Fibroblast of pulmonary artery (primary cell): ENCODE measurements around the gene NET1.

Experiments used
- DNase-seq: peaks from one replicate; pipeline ENCODE4 v3.0.0-alpha.2; 2010; ENCODE audit warnings: low read depth
- H3K4me3 ChIP-seq: replicated peaks from 2 replicates; pipeline ENCODE4 v1.5.1; 2011; ENCODE audit warnings: low read depth, mild to moderate bottlenecking, control low read depth, low read length, moderate library complexity
- TF ChIP-seq, protein P1 (sequence below): IDR thresholded peaks from 2 replicates; pipeline ENCODE4 v1.5.1; 2011; ENCODE audit warnings: mild to moderate bottlenecking, control low read depth, low read length, inconsistent platforms; ENCODE audit errors: missing control alignments

The NET1 gene

DNA sequence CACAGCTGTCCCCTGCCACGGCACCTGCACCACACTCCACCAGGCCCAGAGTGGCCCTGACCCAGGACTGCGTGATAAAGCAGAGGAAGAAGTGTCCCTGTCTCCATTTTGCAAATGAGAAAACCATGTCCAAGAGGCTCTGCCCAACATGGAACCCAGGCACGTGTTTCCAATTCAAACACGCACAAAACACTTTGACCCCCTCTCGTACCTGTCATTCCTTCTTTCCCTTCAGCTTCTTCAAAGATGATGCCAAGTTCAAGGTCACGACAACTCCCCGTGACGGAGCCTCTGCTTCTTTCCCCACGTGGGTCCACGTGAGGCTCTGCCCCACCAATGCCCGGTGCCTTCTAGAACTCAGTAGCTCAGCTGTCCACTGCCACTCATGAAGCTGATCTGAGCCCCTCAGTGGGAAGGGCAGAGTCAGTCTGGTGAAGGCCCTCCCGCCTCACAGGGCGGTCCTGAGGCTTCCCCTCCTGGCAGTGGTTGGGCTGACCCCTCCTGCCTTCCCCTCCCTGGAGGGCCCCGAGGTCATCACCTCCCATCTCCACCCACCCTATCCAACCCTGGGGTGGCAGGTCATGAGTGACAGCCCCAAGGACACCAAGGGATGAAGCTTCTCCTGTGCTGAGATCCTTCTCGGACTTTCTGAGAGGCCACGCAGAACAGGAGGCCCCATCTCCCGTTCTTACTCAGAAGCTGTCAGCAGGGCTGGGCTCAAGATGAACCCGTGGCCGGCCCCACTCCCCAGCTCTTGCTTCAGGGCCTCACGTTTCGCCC lies 68.0 kb downstream of the NET1 start:
- no peak for DNase-seq
- TF ChIP-seq, protein P1, sequence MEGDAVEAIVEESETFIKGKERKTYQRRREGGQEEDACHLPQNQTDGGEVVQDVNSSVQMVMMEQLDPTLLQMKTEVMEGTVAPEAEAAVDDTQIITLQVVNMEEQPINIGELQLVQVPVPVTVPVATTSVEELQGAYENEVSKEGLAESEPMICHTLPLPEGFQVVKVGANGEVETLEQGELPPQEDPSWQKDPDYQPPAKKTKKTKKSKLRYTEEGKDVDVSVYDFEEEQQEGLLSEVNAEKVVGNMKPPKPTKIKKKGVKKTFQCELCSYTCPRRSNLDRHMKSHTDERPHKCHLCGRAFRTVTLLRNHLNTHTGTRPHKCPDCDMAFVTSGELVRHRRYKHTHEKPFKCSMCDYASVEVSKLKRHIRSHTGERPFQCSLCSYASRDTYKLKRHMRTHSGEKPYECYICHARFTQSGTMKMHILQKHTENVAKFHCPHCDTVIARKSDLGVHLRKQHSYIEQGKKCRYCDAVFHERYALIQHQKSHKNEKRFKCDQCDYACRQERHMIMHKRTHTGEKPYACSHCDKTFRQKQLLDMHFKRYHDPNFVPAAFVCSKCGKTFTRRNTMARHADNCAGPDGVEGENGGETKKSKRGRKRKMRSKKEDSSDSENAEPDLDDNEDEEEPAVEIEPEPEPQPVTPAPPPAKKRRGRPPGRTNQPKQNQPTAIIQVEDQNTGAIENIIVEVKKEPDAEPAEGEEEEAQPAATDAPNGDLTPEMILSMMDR, result no peak

GRCh38 chr10:5481121-5481520 lies 68.8 kb downstream of the NET1 start:
- no peak for DNase-seq
- TF ChIP-seq, protein P1, result no peak
- no peak overlapping the region for H3K4me3 ChIP-seq

More for the DNA sequence above, 68.0 kb downstream of the NET1 start:
- H3K4me3 ChIP-seq, result no peak overlapping the region

DNA sequence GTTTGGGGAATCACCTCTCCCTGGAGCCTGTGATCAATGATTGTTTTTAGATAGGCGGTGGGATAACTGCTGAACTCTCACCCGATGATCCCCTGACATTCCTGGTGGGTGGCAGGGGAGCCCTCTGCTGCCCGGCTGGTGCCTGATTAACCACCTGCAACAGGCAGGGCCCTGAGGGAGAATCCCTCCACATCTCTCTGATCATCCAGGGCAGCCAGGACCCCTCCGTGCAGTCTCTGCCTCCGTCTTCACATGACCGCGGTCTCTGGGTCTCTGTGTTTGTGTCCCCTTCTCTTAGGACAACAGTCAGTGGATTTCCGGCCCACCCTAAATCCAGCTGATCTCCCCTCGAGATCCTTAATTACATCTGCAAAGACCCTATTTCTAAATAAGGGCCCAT lies 69.7 kb downstream of the NET1 start:
- TF ChIP-seq, protein P1, result no peak
- no peak for DNase-seq

GRCh38 chr10:5484205-5484604 lies 71.8 kb downstream of the NET1 start:
- no peak overlapping the region for H3K4me3 ChIP-seq
- peak; percentile 8 for DNase-seq
- TF ChIP-seq, protein P1, result no peak

More for the DNA sequence above, 69.7 kb downstream of the NET1 start:
- no peak overlapping the region for H3K4me3 ChIP-seq

DNA sequence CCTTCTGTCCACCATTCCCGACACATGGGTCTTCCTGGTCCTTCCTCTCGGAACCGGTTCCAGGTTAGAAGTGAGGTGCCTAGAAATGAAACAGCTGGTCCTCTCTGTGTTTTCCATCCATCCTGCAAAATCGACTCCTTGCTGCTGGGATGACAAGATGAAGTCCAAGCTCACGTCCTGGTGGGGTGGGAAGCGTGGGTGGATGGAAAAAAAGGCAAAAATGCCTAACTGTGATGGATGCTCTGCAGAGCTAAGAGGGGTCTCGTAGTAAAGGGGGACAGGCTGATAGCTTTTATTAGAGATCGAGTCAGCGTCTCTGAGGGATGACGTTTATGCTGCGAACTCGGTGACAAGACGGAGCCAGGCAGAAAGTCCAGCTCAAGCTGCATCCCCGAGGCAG lies 72.9 kb downstream of the NET1 start:
- H3K4me3 ChIP-seq, result no peak overlapping the region
- DNase-seq, result no peak
- TF ChIP-seq, protein P1, result no peak

DNA sequence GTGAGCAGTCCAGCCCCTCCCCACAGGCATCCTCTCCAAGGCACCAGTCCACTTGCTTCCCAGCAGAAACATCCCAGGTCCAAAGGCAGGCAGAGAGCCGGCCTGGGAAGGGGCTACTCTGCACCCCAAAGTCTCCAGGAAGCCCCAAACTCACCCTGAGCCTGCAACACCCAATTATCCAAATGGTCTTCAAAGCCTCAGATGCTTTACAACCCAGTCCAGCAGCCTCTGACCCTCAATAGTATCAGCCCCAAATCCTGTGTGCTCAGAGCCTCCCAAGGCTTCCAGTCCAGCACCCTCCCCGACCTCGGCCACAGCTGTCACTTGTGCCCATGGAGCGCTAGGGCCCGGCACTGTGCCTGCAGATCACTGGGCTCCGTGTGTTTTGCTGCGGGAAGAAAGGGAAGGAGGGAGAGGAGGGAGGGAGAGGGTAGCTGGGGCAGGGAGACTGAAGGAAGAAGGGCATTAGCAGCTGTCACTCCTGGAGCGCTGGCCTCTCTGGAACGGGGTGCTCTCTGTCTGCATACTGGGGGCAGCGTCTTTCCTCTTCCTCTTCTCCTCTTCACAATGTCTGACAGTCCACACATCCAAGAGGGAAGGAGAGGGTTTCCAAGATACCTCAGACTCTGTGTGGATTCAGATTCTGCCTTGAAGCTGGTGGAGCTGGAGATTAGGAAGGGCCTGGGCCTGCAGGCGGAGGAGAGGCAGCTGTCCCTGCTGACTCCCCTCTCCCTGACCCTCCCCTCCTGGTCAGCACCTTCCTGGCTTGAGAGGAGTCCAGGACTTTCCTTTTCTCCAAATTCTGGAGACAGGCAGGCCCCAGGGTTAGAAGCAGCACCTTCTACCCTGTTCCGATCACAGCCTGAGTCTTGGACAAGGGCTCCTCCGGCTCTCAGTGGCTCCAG lies 73.8 kb downstream of the NET1 start:
- no peak overlapping the region for H3K4me3 ChIP-seq
- no peak for DNase-seq
- TF ChIP-seq, protein P1, result no peak
